GM19328 (cell line): ENCODE data around the gene SMPDL3A.
"Not testable (repeated sequence)": the region's sequence is repeated elsewhere in the genome, so short reads cannot be mapped to it uniquely, and the experiment has no call there.

Experiments
- ATAC-seq: cut with Tn5 transposase; IDR thresholded peaks from one replicate; pipeline ENCODE4 v1.9.1; 2021; ENCODE audit warnings: mild to moderate bottlenecking, moderate library complexity; ENCODE audit not compliant: unreplicated experiment

The SMPDL3A gene, protein sequence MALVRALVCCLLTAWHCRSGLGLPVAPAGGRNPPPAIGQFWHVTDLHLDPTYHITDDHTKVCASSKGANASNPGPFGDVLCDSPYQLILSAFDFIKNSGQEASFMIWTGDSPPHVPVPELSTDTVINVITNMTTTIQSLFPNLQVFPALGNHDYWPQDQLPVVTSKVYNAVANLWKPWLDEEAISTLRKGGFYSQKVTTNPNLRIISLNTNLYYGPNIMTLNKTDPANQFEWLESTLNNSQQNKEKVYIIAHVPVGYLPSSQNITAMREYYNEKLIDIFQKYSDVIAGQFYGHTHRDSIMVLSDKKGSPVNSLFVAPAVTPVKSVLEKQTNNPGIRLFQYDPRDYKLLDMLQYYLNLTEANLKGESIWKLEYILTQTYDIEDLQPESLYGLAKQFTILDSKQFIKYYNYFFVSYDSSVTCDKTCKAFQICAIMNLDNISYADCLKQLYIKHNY

DNA sequence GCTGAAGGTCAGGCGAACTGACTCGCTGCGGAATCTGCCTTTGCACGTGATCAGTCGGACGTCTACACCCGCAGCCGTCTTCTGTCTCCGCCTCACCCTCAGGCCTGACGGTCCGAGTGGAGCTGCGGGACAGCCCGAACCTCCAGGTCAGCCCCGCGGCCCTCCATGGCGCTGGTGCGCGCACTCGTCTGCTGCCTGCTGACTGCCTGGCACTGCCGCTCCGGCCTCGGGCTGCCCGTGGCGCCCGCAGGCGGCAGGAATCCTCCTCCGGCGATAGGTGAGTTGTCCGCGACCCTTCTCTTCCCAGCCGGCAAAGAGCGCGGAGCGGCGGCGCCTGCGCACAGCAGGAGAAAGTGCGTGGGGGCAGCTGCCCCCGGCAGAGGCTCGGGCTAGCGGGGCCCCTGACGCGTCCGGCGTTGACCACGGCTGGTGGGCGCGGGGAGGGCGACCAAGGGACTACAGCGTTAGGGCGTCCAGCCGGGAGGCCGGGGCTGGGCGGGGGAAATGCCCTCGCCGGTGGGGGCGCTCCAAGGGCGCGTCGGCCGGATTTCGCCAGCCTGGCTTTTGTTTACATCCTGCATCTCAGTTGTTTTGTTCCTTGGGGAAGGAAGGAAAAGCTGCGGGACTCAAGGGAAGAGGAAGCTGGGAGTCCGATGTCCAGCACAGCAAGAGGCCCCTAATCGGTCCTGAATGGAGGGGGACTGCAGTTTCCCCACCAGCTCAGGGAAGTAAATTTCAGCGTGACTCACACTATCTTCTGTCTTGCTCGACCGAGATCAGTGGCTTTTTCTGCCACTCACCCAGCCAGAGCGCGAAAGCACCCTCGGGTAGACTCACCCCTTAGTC is at the start of gene SMPDL3A:
SMPDL3A (plus strand) TSS at position 77 of the 846 bp plus-strand sequence; CDS start at position 166, 89 bp downstream.
- ATAC-seq = peak; percentile 53

DNA sequence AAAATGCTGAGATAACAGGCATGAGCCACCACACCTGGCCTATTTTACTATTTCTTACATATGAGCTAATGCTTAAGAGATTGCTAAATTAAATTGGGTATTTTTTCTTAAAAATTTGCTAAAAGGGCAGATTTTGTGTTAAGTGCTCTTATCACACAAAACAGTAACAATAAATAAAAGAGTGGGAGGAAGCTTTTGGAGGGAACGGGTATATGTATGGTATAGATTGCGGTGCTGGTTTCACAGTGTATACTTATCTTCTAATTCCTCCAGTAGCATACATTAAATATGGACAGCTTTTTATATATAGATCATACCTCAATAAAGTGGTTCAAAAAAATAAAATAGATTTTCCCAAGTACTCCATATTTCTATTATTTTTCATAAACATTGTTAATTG is 49.0 kb upstream of the SMPDL3A start:
- no peak for ATAC-seq

GRCh38 chr6:122740936-122741335 is 48.1 kb upstream of the SMPDL3A start:
- no peak for ATAC-seq

DNA sequence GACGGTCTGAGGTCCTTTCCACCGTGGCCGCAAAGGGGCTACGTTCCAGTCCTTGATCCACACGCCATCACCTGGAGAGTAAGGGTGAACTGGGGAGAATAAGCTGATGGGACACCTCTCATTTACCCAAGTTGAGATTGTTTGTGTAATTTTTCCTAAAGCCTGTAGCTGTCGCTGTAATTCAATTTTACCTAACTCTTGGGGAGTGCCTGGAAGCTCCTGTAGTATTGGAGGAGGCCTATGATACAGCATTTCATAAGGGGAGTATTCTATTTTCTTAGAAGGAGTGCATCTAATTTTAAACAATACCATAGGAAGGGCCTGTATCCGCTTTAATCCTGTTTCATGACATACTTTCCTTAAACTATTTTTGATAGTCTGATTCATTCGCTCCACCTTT is 44.8 kb upstream of the SMPDL3A start:
- not testable (repeated sequence) for ATAC-seq

GRCh38 chr6:122744856-122745255 is 44.2 kb upstream of the SMPDL3A start:
- not testable (repeated sequence) for ATAC-seq

- ATAC-seq = no peak
These were observed 42.4 kb upstream of the SMPDL3A start for GRCh38 chr6:122746688-122747087.

DNA sequence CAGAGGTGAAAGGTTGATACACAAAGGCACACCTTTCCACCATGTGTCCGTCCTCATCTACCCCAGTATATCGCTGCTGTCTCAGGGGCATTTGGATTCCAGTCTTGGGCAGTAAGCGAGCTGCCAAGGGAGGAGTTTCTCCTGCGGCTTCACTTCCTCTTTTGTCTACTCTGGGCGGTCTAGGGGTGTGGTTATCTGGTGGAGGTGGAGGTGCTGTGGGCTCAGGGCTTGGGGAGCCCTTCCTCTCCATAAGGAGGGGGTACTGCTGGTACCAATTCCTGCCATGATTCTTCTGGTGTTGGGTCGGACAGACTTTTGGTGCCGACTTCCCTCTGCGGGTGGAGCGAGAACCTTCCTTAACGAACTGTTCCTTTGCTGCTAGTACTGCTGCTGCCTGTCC is 41.5 kb upstream of the SMPDL3A start:
- no peak for ATAC-seq

DNA sequence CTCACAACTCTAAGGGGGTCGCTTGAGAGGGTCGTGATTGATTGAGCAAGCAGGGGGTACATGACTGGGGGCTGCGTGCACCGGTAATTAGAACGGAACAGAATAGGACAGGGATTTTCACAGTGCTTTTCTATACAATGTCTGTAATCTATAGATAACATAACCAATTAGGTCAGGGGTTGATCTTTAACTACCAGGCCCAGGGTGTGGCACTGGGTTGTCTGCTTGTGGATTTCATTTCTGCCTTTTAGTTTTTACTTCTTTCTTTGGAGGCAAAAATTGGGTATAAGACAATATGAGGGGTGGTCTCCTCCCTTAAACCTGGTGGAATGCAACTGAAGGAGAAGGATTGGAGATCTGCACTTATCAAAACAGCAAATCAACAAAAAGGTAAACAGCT is 40.1 kb upstream of the SMPDL3A start:
- ATAC-seq = not testable (repeated sequence)

GRCh38 chr6:122749451-122750050 is 39.5 kb upstream of the SMPDL3A start:
- ATAC-seq = no peak

DNA sequence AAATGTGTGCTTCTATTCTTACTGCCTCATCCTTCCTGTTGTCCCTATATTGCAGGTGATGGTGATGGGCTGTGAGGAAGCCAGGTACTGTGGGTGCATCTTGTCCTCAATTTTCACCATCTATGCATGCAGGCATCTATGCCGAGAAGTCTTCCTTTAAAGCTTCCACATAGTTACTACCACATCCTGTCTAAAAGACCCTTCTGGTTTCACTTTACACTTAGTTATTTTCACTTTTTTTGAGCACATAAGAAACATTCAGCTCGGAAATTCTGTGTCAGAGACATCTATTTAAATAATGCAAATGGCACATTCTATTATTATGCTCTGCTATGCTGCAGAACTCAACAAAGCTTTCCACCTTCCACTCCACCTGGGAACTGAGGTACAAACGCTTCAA is 37.7 kb upstream of the SMPDL3A start:
- peak; percentile 69 for ATAC-seq

- ATAC-seq = no peak
These were observed 36.6 kb upstream of the SMPDL3A start for GRCh38 chr6:122752459-122752858.

- no peak for ATAC-seq
These were observed 35.9 kb upstream of the SMPDL3A start for GRCh38 chr6:122753000-122753687.

GRCh38 chr6:122753688-122754056 is 35.4 kb upstream of the SMPDL3A start:
- no peak for ATAC-seq

GRCh38 chr6:122754191-122754731 is 34.8 kb upstream of the SMPDL3A start:
- no peak for ATAC-seq

GRCh38 chr6:122755901-122756300 is 33.2 kb upstream of the SMPDL3A start:
- no peak for ATAC-seq

DNA sequence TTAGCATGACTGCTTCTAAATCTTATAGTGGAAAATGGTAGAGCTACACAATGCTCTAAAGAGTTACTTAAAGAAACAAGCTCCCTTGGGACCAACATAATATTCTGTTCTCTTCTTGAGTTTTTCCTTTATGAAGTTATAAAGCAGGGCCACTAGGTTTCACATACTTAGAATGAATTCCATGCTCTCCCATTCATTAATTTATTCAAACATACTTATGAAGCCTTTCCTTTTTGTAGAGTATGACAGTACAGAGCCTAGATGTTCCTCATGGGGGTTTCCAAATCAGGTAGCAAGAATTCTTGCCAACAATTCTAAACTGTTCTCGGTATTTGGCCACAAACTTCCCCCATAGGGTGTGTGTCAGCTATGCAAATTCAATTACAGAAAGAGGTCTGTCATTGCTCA is 30.1 kb upstream of the SMPDL3A start:
- peak; percentile 93 for ATAC-seq

DNA sequence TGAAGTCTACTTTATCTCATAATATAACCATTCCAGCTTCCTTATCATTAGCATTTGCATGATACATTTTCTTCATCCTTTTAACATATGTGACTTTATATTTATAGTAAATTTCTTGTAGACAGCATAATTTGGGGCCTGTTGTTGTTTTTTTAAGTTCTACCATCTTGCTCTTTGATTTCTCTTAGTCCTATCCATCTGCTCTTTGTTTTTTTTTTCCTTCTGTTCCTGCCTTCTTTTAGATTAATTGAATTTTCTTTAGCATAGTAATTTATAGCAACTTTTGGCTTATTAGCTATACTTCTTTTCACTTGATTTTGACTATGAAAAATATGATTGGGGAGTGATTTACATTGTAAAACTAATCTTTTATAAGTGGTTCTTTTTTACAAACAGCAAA is 28.7 kb upstream of the SMPDL3A start:
- no peak for ATAC-seq

- ATAC-seq = no peak
These were observed 22.8 kb upstream of the SMPDL3A start for GRCh38 chr6:122766256-122766655.

GRCh38 chr6:122770835-122771601 is 18.0 kb upstream of the SMPDL3A start:
- no peak for ATAC-seq
